Stimulated activated CD8-positive, alpha-beta memory T cell treated with anti-CD3 and anti-CD28 coated beads, Interleukin-4, amount 100 ng/mL, for 24 hours (primary cell): ENCODE measurements around the gene BRINP2.

Experiments
- DNase-seq: peaks from one replicate; pipeline ENCODE4 v3.0.0-alpha.2; 2020; ENCODE audit warnings: low read depth

Gene BRINP2

DNA sequence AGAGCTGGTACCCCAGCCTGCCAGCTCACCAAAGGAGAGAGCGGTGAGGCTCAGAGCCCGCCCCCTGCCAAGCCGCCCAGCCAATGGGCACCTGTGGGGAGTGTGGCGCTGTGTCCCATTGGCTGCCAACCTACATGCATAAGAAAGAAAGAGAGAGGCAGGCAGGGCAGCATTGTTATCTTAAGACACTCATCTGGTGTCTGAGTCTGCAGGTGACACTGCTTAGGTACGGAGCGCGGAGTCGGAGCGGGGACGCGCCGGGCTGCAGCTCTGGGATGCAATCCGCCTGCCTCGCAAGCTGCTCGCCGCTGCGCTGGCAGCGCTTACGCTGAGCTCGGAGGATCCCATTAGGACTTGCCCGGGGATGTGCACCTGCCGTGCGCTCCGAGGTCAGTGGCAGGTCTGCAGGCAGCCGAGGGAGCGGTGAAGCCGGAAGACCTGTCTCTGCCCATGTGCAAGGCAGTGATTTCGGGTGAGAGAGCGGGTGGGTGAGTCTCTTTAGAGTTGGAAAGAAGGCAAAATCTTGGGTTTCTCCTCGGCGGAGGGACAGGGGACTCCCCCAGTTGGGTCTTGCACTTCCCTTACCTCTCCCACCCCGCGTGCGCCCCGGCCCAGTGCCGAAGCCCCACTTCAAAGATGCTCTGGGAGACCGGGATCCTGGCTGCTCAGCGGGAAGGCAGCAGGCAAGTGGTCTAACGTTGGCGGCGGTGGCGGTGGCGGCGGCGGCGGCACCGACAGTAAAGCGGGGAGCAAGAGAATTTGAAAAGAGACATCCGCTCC, at the start of gene BRINP2:
Gene BRINP2 (plus strand): TSS at position 203 of the 780 bp plus-strand sequence. CDS start 58,919 bp downstream, outside the sequence.
- no peak for DNase-seq

- no peak for DNase-seq
These were observed 48.1 kb upstream of the BRINP2 start for GRCh38 chr1:177122461-177123251.

- no peak for DNase-seq
These were observed 46.0 kb upstream of the BRINP2 start for GRCh38 chr1:177124577-177125278.

GRCh38 chr1:177126267-177126666, 44.5 kb upstream of the BRINP2 start:
- DNase-seq: no peak

- no peak for DNase-seq
These were observed 42.0 kb upstream of the BRINP2 start for GRCh38 chr1:177128665-177129281.

- no peak for DNase-seq
These were observed 40.3 kb upstream of the BRINP2 start for GRCh38 chr1:177130451-177130945.

DNA sequence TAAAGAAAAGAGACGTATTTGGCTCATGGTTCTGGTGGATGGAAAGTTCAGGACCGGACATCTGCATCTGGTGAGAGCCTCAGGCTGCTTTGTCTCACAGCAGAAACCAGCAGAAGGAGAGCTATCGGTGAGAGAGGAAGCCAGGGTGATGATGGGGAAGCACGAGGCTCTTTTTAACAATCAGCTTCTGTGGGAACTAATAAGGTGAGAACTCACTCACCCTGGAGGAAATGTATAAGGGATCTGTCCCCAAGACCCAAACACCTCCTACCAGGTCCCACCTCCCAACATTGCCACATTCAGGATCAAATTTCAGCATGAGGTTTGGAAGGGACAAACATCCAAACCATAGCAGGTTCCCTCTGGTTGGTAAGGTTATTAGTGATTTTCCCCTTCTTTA, 39.0 kb upstream of the BRINP2 start:
- no peak for DNase-seq

DNA sequence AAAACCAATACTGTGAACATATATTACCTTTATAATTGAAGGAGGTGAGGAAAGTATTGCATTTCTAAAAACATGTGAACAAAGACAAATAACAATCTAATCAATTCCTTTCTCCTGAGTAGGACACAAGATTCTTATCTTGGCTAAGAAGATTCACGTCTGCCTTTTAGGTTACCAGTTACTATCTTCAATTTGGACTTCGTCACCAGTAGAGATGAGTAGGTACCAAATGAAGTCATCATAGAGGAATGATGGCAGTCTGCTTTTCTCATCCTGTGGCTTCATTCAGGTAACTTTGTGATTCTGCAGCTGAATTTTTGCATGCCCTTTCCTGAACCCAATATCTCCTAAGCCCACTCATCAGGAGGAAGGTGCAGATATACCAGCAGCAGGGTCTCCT, 38.6 kb upstream of the BRINP2 start:
- DNase-seq: no peak

- DNase-seq: no peak
These were observed 36.7 kb upstream of the BRINP2 start for GRCh38 chr1:177133977-177134538.

DNA sequence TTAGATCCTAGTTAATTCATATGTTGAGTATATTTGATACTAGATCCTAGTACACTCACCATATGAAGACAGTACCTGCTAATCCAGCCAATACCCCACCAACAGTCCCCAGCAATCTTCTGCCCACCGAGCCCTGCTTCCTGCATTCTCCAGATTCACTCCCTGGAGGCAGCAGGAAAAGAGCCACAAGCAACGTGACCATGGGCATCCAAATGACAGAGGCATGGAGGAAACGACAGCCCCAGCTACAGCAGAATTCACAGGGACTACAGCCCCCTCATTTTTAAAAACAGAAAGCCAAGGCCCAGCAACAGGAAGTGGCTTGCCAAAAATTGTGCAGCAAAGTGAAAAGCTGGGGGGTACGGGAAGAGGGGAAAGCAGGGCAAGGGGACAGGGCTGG, 35.5 kb upstream of the BRINP2 start:
- DNase-seq: no peak

DNA sequence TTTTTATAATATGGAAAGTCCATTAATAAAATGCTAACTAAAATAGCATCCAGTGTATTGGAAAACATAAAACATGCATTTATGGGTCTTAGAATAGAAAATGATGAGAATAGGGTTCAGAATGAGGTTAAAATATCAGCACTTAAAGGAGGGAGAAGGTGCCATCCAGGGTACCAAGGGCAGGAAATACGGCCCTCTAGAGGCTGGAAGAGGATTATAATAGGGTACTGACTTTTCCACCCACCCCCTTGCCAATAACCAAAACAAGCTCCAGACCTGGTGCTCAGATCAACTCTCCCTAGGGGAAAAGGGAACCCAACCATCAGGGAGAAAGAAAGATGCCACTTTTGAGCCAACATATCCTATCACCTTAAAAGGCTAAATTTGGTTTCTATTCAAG, 32.9 kb upstream of the BRINP2 start:
- no peak for DNase-seq

- no peak for DNase-seq
These were observed 32.4 kb upstream of the BRINP2 start for GRCh38 chr1:177138347-177138746.

DNA sequence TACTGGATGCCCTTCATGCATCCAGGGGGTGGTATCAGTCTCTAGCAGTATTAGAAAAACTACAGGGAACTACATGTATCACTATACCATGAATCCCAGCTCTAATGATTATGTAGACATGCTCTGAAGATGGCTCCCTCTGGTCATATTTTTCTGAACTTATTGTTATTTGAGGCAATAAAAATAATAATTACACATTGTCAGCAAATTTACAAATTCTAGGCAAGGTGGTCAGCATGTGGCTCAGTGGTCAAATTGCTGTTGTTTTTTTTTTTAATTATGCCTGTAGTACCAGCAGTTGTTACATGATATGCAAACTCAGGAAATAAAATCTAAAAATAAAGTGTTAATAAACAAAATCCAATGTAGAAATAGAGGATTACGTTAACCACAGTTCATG, 28.7 kb upstream of the BRINP2 start:
- DNase-seq: no peak

DNA sequence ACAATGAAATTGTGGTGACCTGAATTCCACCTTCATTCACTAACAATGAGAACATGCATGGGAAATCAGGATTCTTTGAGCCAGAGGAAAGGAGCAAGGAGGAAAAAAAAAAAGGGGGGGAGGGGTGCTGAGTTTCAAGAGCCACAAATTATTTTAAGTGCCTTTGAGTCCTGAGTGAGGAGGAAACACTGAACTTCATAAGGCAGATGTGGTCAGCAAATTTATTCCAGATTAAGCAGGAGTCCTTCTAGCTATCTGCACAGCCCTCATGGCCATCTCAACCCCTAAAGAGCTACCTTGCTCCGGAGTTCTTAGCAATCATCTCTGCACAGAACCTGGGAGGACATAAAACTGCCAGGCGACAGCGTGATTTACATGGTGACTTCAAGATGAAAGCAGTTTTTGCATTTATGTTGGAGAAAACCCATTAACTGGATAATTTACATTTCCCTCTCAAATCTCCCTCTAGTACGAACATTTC, 27.9 kb upstream of the BRINP2 start:
- no peak for DNase-seq

GRCh38 chr1:177145106-177146070, 25.4 kb upstream of the BRINP2 start:
- DNase-seq: no peak

DNA sequence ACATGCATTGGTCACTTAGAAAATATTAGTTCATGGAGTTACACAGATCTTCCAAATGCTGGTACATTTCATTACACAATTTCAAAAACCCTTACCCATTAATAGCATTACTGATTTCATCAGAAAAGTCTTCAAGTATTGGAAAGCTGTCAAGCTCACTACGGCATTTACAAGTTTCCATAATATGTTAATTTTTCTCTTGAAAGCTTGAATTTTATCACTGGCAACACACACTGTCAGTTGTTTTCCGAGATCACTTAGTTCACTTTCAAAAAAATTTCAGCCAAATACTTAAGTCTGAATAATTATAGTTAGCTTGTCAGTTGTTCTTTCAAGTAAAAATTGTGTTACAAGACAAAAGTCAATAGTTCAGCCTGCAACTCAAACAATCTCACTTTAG, 24.3 kb upstream of the BRINP2 start:
- no peak for DNase-seq

GRCh38 chr1:177162243-177162642, 8.5 kb upstream of the BRINP2 start:
- DNase-seq: no peak

DNA sequence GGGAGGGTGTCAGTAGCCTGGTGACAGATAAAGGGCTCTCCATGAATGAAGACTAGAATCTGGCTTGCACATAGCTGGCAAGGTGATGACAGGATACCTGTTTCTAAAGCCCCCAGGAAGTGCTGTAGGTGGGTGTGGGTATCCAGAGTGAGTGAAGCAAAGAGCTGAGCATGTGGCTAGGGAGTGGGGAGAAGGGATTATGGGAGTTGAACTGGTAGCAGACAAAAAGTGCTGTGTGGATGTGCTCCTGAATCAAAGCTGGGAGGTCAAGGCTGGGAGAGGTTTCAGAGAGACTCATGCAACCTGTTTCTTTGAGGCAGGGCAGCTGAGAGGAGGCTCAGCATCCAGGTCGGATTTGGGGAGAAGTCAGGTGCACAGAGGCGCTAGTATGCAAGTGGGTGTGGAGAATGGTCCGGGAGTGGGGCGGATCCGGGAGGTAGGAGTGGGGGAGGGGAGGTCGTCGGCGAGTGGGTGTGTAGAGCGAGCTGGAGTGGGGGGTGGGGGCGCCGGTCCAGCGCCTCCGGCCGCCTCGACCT, 6.8 kb upstream of the BRINP2 start:
- DNase-seq: no peak

GRCh38 chr1:177164380-177165068, 6.2 kb upstream of the BRINP2 start, which contains the start of gene ASTN1:
ASTN1 (minus strand) TSS chr1:177164712; CDS start chr1:177164676, 36 bp downstream.
- DNase-seq: no peak
